ENCODE data around the gene POP4. TPM values are rescaled to one million over a fixed set of nuclear protein-coding genes. Genes with fewer than 3 reads are reported as not detected.

Gene POP4
- total and polyA plus RNA-seq, 2 of the 8 experiments (the other 6 are each of a cell fraction or from before 2014, with no cell fraction given), result 29.1 to 41.5 TPM

GRCh38 chr19:29618871-29619270 is 12.8 kb downstream of the POP4 start (continued):
- TF ChIP-seq, protein P1, sequence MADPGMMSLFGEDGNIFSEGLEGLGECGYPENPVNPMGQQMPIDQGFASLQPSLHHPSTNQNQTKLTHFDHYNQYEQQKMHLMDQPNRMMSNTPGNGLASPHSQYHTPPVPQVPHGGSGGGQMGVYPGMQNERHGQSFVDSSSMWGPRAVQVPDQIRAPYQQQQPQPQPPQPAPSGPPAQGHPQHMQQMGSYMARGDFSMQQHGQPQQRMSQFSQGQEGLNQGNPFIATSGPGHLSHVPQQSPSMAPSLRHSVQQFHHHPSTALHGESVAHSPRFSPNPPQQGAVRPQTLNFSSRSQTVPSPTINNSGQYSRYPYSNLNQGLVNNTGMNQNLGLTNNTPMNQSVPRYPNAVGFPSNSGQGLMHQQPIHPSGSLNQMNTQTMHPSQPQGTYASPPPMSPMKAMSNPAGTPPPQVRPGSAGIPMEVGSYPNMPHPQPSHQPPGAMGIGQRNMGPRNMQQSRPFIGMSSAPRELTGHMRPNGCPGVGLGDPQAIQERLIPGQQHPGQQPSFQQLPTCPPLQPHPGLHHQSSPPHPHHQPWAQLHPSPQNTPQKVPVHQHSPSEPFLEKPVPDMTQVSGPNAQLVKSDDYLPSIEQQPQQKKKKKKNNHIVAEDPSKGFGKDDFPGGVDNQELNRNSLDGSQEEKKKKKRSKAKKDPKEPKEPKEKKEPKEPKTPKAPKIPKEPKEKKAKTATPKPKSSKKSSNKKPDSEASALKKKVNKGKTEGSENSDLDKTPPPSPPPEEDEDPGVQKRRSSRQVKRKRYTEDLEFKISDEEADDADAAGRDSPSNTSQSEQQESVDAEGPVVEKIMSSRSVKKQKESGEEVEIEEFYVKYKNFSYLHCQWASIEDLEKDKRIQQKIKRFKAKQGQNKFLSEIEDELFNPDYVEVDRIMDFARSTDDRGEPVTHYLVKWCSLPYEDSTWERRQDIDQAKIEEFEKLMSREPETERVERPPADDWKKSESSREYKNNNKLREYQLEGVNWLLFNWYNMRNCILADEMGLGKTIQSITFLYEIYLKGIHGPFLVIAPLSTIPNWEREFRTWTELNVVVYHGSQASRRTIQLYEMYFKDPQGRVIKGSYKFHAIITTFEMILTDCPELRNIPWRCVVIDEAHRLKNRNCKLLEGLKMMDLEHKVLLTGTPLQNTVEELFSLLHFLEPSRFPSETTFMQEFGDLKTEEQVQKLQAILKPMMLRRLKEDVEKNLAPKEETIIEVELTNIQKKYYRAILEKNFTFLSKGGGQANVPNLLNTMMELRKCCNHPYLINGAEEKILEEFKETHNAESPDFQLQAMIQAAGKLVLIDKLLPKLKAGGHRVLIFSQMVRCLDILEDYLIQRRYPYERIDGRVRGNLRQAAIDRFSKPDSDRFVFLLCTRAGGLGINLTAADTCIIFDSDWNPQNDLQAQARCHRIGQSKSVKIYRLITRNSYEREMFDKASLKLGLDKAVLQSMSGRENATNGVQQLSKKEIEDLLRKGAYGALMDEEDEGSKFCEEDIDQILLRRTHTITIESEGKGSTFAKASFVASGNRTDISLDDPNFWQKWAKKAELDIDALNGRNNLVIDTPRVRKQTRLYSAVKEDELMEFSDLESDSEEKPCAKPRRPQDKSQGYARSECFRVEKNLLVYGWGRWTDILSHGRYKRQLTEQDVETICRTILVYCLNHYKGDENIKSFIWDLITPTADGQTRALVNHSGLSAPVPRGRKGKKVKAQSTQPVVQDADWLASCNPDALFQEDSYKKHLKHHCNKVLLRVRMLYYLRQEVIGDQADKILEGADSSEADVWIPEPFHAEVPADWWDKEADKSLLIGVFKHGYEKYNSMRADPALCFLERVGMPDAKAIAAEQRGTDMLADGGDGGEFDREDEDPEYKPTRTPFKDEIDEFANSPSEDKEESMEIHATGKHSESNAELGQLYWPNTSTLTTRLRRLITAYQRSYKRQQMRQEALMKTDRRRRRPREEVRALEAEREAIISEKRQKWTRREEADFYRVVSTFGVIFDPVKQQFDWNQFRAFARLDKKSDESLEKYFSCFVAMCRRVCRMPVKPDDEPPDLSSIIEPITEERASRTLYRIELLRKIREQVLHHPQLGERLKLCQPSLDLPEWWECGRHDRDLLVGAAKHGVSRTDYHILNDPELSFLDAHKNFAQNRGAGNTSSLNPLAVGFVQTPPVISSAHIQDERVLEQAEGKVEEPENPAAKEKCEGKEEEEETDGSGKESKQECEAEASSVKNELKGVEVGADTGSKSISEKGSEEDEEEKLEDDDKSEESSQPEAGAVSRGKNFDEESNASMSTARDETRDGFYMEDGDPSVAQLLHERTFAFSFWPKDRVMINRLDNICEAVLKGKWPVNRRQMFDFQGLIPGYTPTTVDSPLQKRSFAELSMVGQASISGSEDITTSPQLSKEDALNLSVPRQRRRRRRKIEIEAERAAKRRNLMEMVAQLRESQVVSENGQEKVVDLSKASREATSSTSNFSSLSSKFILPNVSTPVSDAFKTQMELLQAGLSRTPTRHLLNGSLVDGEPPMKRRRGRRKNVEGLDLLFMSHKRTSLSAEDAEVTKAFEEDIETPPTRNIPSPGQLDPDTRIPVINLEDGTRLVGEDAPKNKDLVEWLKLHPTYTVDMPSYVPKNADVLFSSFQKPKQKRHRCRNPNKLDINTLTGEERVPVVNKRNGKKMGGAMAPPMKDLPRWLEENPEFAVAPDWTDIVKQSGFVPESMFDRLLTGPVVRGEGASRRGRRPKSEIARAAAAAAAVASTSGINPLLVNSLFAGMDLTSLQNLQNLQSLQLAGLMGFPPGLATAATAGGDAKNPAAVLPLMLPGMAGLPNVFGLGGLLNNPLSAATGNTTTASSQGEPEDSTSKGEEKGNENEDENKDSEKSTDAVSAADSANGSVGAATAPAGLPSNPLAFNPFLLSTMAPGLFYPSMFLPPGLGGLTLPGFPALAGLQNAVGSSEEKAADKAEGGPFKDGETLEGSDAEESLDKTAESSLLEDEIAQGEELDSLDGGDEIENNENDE (IDR thresholded peaks at IDR 0.05; ENCODE audit: insufficient replicate concordance, low read length), result no peak
- TF ChIP-seq HDAC2 (IDR thresholded peaks at IDR 0.05; ENCODE audit: borderline replicate concordance in 1 of 2, low read depth in 2 of 2, low read length in 2 of 2) (no peak), CHD1 (IDR thresholded peaks at IDR 0.05; ENCODE audit: low read depth, low read length) (no peak), JUND (IDR thresholded peaks at IDR 0.05; ENCODE audit: low read length) (no peak), JUN (IDR thresholded peaks at IDR 0.05; ENCODE audit: low read depth, low read length) (no peak), CTBP2 (IDR thresholded peaks at IDR 0.05; ENCODE audit: borderline replicate concordance, insufficient read depth, insufficient read length, low read length) (no peak), USF2 (IDR thresholded peaks at IDR 0.05; ENCODE audit: low read length) (no peak), SUZ12 (IDR thresholded peaks at IDR 0.05; ENCODE audit: low read length) (no peak)
